ENCODE data around the gene ANKRD17. TPM values are rescaled to one million over a fixed set of nuclear protein-coding genes. Genes with fewer than 3 reads are reported as not detected.

The ANKRD17 gene
- total RNA-seq, 4 donors from 2014 or later = 69.9 to 93.1 (median 74.3) TPM

GRCh38 chr4:73277201-73277600 lies 18.6 kb upstream of the ANKRD17 start:
- Histone ChIP-seq H3K4me3 (no peak overlapping the region), H3K4me1 (peaks cover 0 to 3% (median 0%) of the 10 kb centered on the region in 4 donors), H3K27ac (no peak overlapping the region), H3K36me3 (no peaks in the 10 kb centered on the region), H3K9me3 (peaks cover 0 to 6% of the 10 kb centered on the region in 2 donors), H3K27me3 (no peaks in the 10 kb centered on the region)
- TF ChIP-seq, protein P1, sequence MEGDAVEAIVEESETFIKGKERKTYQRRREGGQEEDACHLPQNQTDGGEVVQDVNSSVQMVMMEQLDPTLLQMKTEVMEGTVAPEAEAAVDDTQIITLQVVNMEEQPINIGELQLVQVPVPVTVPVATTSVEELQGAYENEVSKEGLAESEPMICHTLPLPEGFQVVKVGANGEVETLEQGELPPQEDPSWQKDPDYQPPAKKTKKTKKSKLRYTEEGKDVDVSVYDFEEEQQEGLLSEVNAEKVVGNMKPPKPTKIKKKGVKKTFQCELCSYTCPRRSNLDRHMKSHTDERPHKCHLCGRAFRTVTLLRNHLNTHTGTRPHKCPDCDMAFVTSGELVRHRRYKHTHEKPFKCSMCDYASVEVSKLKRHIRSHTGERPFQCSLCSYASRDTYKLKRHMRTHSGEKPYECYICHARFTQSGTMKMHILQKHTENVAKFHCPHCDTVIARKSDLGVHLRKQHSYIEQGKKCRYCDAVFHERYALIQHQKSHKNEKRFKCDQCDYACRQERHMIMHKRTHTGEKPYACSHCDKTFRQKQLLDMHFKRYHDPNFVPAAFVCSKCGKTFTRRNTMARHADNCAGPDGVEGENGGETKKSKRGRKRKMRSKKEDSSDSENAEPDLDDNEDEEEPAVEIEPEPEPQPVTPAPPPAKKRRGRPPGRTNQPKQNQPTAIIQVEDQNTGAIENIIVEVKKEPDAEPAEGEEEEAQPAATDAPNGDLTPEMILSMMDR (IDR thresholded peaks at IDR 0.05) = no peak
- TF ChIP-seq POLR2AphosphoS5 (IDR thresholded peaks at IDR 0.05) = no peak
- TF ChIP-seq POLR2A (IDR thresholded peaks at IDR 0.05) = no peak
- no peak for TF ChIP-seq EP300 (IDR thresholded peaks at IDR 0.05; ENCODE audit: low read depth)
- DNase-seq = no peak
- 89 to 90% methylated on average over 1 of the region's 1 CpG for WGBS, 2 donors (ENCODE audit: low coverage in 1 of 2)
- intact Hi-C loops (cut with DNase I; ENCODE audit: low total_unique reads) (no loop called here), in situ Hi-C loops (cut with MboI; ENCODE audit: low pct_ligation_motif_present in 1 of 4, low pct_unique_long_range_greater_than_20kb in 1 of 4, low sequenced_read_pairs in 3 of 4) (no loop called here)

DNA sequence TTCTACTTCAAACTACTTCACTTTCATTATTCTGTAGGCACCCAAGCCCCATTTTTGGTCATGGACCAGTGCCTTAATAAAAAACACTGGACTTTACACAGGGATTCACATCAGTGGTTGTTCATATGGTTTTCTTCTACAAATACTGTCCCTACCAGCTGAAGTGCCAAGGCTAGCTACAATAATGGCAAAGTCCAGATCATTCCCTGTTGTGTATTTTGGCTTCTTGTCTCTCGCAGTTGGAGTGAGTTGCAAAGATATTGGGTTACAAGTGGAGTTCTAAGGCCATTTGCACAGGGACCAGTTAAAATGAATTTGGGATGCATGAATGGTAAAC lies 16.7 kb upstream of the ANKRD17 start:
- no peaks in the 10 kb centered on the region for H3K27me3 ChIP-seq
- H3K4me1 ChIP-seq = peaks cover 0 to 3% (median 0%) of the 10 kb centered on the region in 4 donors
- TF ChIP-seq, protein P1 (IDR thresholded peaks at IDR 0.05) = no peak
- TF ChIP-seq EP300 (IDR thresholded peaks at IDR 0.05; ENCODE audit: low read depth) (no peak), POLR2AphosphoS5 (IDR thresholded peaks at IDR 0.05) (no peak)
- no peak for DNase-seq
- H3K27ac ChIP-seq = no peak overlapping the region
- no peaks in the 10 kb centered on the region for H3K36me3 ChIP-seq
- in situ Hi-C loops (cut with MboI; ENCODE audit: low pct_ligation_motif_present in 1 of 4, low pct_unique_long_range_greater_than_20kb in 1 of 4, low sequenced_read_pairs in 3 of 4) = no loop called here
- H3K4me3 ChIP-seq = no peak overlapping the region
- intact Hi-C loops (cut with DNase I; ENCODE audit: low total_unique reads) = no loop called here
- peaks cover 0 to 6% of the 10 kb centered on the region in 2 donors for H3K9me3 ChIP-seq
- WGBS, 2 donors (ENCODE audit: low coverage in 1 of 2) = 40 to 54% methylated on average over 1 of the region's 1 CpG

GRCh38 chr4:73272816-73273215 lies 14.2 kb upstream of the ANKRD17 start:
- in situ Hi-C loops (cut with MboI; ENCODE audit: low pct_ligation_motif_present in 1 of 4, low pct_unique_long_range_greater_than_20kb in 1 of 4, low sequenced_read_pairs in 3 of 4) = loop anchor here in 2 of 4 donors (25.0 kb wide), 1 partner anchor 211 kb away; the partner anchor contains the start of gene COX18 (in 2 of the 2)
- no peak for DNase-seq
- H3K4me3 ChIP-seq = no peak overlapping the region
- no peaks in the 10 kb centered on the region for H3K27me3 ChIP-seq
- H3K4me1 ChIP-seq = peaks cover 0 to 3% (median 0%) of the 10 kb centered on the region in 4 donors
- TF ChIP-seq EP300 (IDR thresholded peaks at IDR 0.05; ENCODE audit: low read depth) (no peak), POLR2A (IDR thresholded peaks at IDR 0.05) (no peak), POLR2AphosphoS5 (IDR thresholded peaks at IDR 0.05) (no peak)
- TF ChIP-seq, protein P1 (IDR thresholded peaks at IDR 0.05) = no peak
- H3K36me3 ChIP-seq = no peaks in the 10 kb centered on the region
- intact Hi-C loops (cut with DNase I; ENCODE audit: low total_unique reads) = no loop called here
- H3K9me3 ChIP-seq = no peaks in the 10 kb centered on the region
- no peak overlapping the region for H3K27ac ChIP-seq

GRCh38 chr4:73267050-73267449 lies 8.5 kb upstream of the ANKRD17 start:
- no peak overlapping the region for H3K27ac ChIP-seq
- intact Hi-C loops (cut with DNase I; ENCODE audit: low total_unique reads) (no loop called here), in situ Hi-C loops (cut with MboI; ENCODE audit: low pct_ligation_motif_present in 1 of 4, low pct_unique_long_range_greater_than_20kb in 1 of 4, low sequenced_read_pairs in 3 of 4) (loop anchor here in 2 of 4 donors (25.0 kb wide), 1 partner anchor 205 kb away; the partner anchor contains the start of gene COX18 (in 2 of the 2))
- no peak overlapping the region for H3K4me3 ChIP-seq
- TF ChIP-seq POLR2A (IDR thresholded peaks at IDR 0.05) = no peak
- TF ChIP-seq, protein P1 (IDR thresholded peaks at IDR 0.05) = no peak
- no peak for TF ChIP-seq POLR2AphosphoS5 (IDR thresholded peaks at IDR 0.05)
- TF ChIP-seq EP300 (IDR thresholded peaks at IDR 0.05; ENCODE audit: low read depth) = no peak
- 93% methylated on average over 2 of the region's 2 CpGs for WGBS, 2 donors (ENCODE audit: low coverage in 1 of 2)
- DNase-seq = no peak
- H3K27me3 ChIP-seq = no peaks in the 10 kb centered on the region
- H3K4me1 ChIP-seq = no peaks in the 10 kb centered on the region
- H3K9me3 ChIP-seq = no peaks in the 10 kb centered on the region
- H3K36me3 ChIP-seq = no peaks in the 10 kb centered on the region

Data from transverse colon (tissue), 4 donors.